Astrocyte of the spinal cord (primary cell): ENCODE data around the gene GNA12.
"Not testable (repeated sequence)": the region's sequence is repeated elsewhere in the genome, so short reads cannot be mapped to it uniquely, and the experiment has no call there.

Source experiments
- DNase-seq: peaks from one replicate; pipeline ENCODE4 v3.0.0; 2011; ENCODE audit warnings: low read depth, low spot score
- H3K4me3 ChIP-seq: 2 replicates; pipeline ENCODE4 v1.5.1; 2011; ENCODE audit warnings: low read depth, mild to moderate bottlenecking, low read length, moderate library complexity
- CTCF ChIP-seq: IDR thresholded peaks from 2 replicates; pipeline ENCODE4 v1.5.1; 2012; ENCODE audit warnings: low read depth, mild to moderate bottlenecking, low read length, inconsistent platforms
- in situ Hi-C: cut with HindIII; loops from 2 replicates; pipeline ENCODE4 v1.10.0; 2017; ENCODE audit warnings: low sequenced_read_pairs

Gene GNA12

GRCh38 chr7:2725178-2726105, 118.7 kb downstream of the GNA12 start:
- no peak overlapping the region for H3K4me3 ChIP-seq
- in situ Hi-C loops: no loop called here
- no peak for DNase-seq
- TF ChIP-seq CTCF: no peak

GRCh38 chr7:2724453-2725177, 119.5 kb downstream of the GNA12 start:
- TF ChIP-seq CTCF: no peak
- in situ Hi-C loops: no loop called here
- DNase-seq: no peak
- H3K4me3 ChIP-seq: no peak overlapping the region

- H3K4me3 ChIP-seq, DNase-seq, in situ Hi-C loops: not testable (repeated sequence)
These were observed 120.1 kb downstream of the GNA12 start for GRCh38 chr7:2724036-2724435.

GRCh38 chr7:2723138-2723850, 120.8 kb downstream of the GNA12 start:
- in situ Hi-C loops: no loop called here
- DNase-seq: no peak
- H3K4me3 ChIP-seq: no peak overlapping the region
- no peak for TF ChIP-seq CTCF

GRCh38 chr7:2722591-2722990, 121.5 kb downstream of the GNA12 start:
- no peak overlapping the region for H3K4me3 ChIP-seq
- DNase-seq: no peak
- TF ChIP-seq CTCF: no peak
- in situ Hi-C loops: no loop called here

- in situ Hi-C loops: no loop called here
- no peak for DNase-seq
- TF ChIP-seq CTCF: no peak
These were observed 122.3 kb downstream of the GNA12 start for GRCh38 chr7:2721842-2722241.

More at GRCh38 chr7:2721842-2722241, 122.3 kb downstream of the GNA12 start:
- H3K4me3 ChIP-seq: no peak overlapping the region
